A673 (cell line): Measurements from ENCODE around the gene RPH3AL.

Experiments used
- CTCF ChIP-seq: fragments of 300-800, 200-600 bp; sonication (generic); conservative IDR thresholded peaks from 2 replicates; pipeline ENCODE4 v1.5.1; 2017; ENCODE audit warnings: low read depth, mild to moderate bottlenecking, antibody characterized with exemption, low read length, moderate library complexity, mixed read lengths
- EZH2 ChIP-seq: fragments of 200-600 bp; sonication (generic); IDR thresholded peaks from 2 replicates; pipeline ENCODE4 v1.6.1; 2017; ENCODE audit warnings: borderline replicate concordance, low read depth, mild to moderate bottlenecking, mixed read lengths, antibody characterized with exemption, low read length; ENCODE audit not compliant: poor library complexity, severe bottlenecking

GRCh38 chr17:286571-286970 lies 66.0 kb downstream of the RPH3AL start:
- TF ChIP-seq CTCF, result no peak
- TF ChIP-seq EZH2, result no peak
